ENCODE measurements around the gene FRK.

FRK gene

DNA sequence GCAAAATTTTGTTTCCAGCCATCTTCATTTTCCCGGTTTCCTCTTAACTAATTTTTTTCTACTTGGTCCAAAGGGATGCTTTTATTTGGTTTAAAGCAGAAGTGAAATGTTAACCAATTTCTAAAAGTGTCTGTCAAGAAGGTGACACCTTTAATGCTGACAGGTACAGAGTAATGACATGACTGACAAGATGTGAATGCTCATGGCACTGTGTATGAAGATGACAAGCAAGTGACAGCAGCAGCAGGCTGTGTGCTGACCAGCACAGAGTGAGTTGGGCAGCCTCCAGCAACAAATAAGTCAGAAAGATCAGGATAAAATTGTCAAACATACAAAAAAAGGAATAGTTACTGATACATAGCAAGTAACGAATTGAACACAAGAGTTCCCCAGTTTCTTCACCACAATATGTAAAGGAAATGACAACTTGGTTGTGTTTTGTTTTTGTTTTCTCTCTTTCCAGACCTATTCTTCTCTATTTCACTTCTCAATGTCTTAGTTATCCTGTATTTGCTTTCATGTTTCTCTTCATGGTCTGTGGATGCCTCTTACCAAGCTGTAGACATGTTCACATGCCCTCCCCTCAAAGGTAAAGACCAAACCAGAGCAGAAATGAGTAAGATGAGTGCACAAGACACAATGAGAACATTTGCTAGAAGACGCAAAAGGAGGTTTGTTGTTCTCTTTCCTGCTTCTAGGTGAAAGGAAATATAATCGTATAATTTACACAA lies 174.9 kb downstream of the FRK start:
- DNase-seq = no peak

DNA sequence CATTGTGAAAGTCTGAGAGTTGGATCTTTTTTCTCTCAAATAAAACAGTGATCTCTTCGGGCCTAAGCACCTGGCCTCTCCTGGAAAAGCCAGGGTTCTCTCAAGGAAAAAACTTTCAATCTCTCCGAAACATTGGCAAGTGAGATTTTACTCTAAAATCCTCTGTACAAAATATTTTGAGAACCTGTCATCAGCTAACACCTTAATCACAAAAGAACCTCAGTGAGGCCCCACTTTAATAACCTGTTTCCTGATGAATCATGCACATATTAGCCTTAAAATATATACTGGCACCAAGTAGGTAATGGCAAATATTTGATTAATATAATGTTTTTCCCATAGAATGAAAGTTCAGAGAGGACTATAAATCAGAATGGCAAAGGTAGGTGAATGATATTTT lies 177.9 kb downstream of the FRK start:
- DNase-seq = no peak

- no peak for DNase-seq
Measured at GRCh38 chr6:115882174-115882573, 178.5 kb downstream of the FRK start.

All from NCI-H1694 treated with DMSO at 0.1 percent for 48 hours (cell line).